NT2/D1 (cell line): Measurements from ENCODE around the gene CELF5.

ENCODE experiments used
- YY1 ChIP-seq: IDR thresholded peaks from 2 replicates; pipeline ENCODE4 v1.6.1; 2011; ENCODE audit not compliant: insufficient read length, insufficient read depth
- ZNF274 ChIP-seq: IDR thresholded peaks from 2 replicates; pipeline ENCODE4 v1.6.1; 2011; ENCODE audit warnings: mild to moderate bottlenecking, low read depth, low read length

GRCh38 chr19:3333020-3333583 is 108.6 kb downstream of the CELF5 start:
- TF ChIP-seq YY1, result no peak
- no peak for TF ChIP-seq ZNF274
